ENCODE results near the gene HSD3B7. TPM values are rescaled to one million over a fixed set of nuclear protein-coding genes. Genes with fewer than 3 reads are reported as not detected.

The HSD3B7 gene
- total RNA-seq, 1 donor from 2014 or later = 22.9 TPM

GRCh38 chr16:30979170-30980022 is 5.6 kb upstream of the HSD3B7 start:
- no peak for DNase-seq (ENCODE audit: low read depth)
- no peak overlapping the region for H3K4me3 ChIP-seq (ENCODE audit: low read depth, low read length)
- TF ChIP-seq CTCF (conservative IDR thresholded peaks at IDR 0.05; ENCODE audit: low read depth, low read length) = no peak

GRCh38 chr16:30980023-30980371 is 5.0 kb upstream of the HSD3B7 start:
- no peak overlapping the region for H3K4me3 ChIP-seq (ENCODE audit: low read depth, low read length)
- TF ChIP-seq CTCF (conservative IDR thresholded peaks at IDR 0.05; ENCODE audit: low read depth, low read length) = no peak
- DNase-seq (ENCODE audit: low read depth) = no peak

DNA sequence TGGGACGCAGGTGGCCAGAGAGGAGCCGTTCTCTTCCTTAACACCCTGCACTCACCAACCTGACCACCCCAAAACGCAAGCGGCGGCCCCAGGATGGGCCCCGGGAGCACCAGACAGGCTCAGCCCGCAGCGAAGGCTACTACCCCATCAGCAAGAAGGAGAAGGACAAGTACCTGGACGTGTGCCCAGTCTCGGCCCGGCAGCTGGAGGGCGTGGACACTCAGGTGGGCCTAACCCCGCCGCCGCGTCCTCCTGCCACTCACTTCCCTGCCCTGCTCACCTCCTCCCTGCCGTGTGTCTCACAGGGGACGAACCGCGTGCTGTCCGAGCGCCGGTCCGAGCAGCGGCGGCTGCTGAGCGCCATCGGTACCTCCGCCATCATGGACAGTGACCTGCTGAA is 4.6 kb upstream of the HSD3B7 start:
- DNase-seq (ENCODE audit: low read depth) = no peak
- no peak for TF ChIP-seq CTCF (conservative IDR thresholded peaks at IDR 0.05; ENCODE audit: low read depth, low read length)
- H3K4me3 ChIP-seq (ENCODE audit: low read depth, low read length) = no peak overlapping the region

GRCh38 chr16:30980959-30981358 is 4.0 kb upstream of the HSD3B7 start:
- H3K4me3 ChIP-seq (ENCODE audit: low read depth, low read length) = no peak overlapping the region
- TF ChIP-seq CTCF (conservative IDR thresholded peaks at IDR 0.05; ENCODE audit: low read depth, low read length) = no peak
- no peak for DNase-seq (ENCODE audit: low read depth)

- no peak overlapping the region for H3K4me3 ChIP-seq (ENCODE audit: low read depth, low read length)
- no peak for DNase-seq (ENCODE audit: low read depth)
- TF ChIP-seq CTCF (conservative IDR thresholded peaks at IDR 0.05; ENCODE audit: low read depth, low read length) = no peak
Measured at GRCh38 chr16:30982548-30983288, 2.3 kb upstream of the HSD3B7 start.

- no peak overlapping the region for H3K4me3 ChIP-seq (ENCODE audit: low read depth, low read length)
- DNase-seq (ENCODE audit: low read depth) = no peak
- TF ChIP-seq CTCF (conservative IDR thresholded peaks at IDR 0.05; ENCODE audit: low read depth, low read length) = no peak
Measured at GRCh38 chr16:30983289-30983889, 1.6 kb upstream of the HSD3B7 start.
